Left lobe of liver (tissue), 2 donors: ENCODE measurements around the gene CCNY. TPM values are rescaled to one million over a fixed set of nuclear protein-coding genes. Genes with fewer than 3 reads are reported as not detected.
A peak's percentile ranks its signal among the peaks of the same experiment; 100 is the strongest.

Source experiments
- ATAC-seq: fragments of 200-7000 bp; cut with Tn5 transposase; one replicate; pipeline ENCODE4 v1.9.1; 2020; ENCODE audit warnings: mild to moderate bottlenecking, moderate library complexity
- DNase-seq: peaks from one replicate; pipeline ENCODE4 v3.0.0-alpha.2; 2020; ENCODE audit warnings: low spot score
- total RNA-seq: library from RNA; stranded (reverse); gene quantifications from one replicate; pipeline ENCODE4 v1.2.1, GENCODE V29; 2021
- donor health status: DM: no; HTN: no; CAD: no; lungs with moderate emphysema.
- donor health status: DM: no; HTN: yes; CAD: no.

Gene CCNY
- total RNA-seq, 1 donor from 2014 or later = 48.4 TPM

DNA sequence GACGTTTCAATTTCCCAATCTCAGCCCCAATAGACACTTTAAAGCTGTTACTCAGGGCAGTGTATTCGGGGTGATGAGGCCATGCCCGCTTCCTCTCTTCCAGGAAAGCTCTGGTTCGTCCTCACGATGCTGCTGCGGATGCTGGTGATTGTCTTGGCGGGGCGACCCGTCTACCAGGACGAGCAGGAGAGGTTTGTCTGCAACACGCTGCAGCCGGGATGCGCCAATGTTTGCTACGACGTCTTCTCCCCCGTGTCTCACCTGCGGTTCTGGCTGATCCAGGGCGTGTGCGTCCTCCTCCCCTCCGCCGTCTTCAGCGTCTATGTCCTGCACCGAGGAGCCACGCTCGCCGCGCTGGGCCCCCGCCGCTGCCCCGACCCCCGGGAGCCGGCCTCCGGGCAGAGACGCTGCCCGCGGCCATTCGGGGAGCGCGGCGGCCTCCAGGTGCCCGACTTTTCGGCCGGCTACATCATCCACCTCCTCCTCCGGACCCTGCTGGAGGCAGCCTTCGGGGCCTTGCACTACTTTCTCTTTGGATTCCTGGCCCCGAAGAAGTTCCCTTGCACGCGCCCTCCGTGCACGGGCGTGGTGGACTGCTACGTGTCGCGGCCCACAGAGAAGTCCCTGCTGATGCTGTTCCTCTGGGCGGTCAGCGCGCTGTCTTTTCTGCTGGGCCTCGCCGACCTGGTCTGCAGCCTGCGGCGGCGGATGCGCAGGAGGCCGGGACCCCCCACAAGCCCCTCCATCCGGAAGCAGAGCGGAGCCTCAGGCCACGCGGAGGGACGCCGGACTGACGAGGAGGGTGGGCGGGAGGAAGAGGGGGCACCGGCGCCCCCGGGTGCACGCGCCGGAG, 271.4 kb downstream of the CCNY start:
- DNase-seq (no peak), ATAC-seq (no peak)

DNA sequence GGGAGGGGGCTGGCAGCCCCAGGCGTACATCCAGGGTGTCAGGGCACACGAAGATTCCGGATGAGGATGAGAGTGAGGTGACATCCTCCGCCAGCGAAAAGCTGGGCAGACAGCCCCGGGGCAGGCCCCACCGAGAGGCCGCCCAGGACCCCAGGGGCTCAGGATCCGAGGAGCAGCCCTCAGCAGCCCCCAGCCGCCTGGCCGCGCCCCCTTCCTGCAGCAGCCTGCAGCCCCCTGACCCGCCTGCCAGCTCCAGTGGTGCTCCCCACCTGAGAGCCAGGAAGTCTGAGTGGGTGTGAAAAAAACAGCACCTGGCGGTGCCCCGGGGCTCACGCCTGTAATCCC, 272.0 kb downstream of the CCNY start:
- ATAC-seq (no peak), DNase-seq (no peak)

DNA sequence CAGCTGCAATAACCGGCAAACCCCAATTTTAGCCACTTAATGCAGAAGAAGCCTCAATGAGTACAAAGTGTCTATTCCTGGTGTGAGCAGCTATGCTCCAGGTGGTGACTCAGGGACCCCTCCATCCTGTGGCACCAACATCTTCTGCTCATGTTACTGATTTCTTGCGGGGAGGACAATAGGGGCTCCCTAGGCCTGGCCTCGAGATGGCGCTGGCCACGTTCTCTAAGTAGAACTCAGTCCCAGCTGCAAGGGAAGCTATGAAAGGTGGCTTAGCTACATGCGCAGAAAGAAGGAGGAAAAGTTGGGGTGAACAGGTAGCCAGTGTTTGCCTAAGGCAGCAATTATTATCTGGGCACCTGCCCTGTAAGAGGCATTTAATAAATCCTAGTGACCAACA, 275.4 kb downstream of the CCNY start:
- DNase-seq (no peak), ATAC-seq (no peak)

DNA sequence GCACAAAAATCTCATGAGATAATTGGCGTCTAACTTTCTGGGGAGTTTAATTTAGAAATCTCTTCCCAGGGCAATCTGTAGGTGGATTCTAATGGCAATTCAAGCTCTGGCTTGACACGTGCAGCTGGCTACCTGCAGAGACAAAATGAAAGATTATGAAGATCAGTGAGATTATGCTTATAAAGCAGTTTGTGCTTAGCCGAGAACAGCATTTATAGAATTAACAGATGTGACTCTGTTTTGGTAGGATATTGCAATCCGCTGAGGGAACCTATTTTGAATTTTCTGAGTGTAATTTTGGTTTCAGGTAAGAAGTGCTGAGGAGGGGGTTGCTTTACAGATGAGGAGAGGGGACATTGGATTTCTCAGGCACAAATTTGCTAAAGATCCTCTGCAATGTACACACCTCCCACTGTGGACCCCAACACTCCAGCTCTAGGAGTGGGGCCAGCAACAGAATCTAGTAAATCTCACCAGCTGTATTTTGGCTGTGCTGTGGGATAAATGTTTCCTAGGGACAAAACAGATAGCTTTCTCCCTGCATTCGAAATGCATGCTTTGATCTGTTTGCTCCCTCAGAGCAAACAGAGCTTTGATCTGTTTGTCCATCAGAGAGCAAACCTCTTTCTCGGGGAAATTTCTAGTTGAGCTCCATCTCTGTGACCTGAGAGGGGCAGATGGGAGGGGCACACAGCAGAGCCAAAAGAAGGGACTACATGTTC, 276.2 kb downstream of the CCNY start:
- DNase-seq (no peak), ATAC-seq (peak; percentile 91)

DNA sequence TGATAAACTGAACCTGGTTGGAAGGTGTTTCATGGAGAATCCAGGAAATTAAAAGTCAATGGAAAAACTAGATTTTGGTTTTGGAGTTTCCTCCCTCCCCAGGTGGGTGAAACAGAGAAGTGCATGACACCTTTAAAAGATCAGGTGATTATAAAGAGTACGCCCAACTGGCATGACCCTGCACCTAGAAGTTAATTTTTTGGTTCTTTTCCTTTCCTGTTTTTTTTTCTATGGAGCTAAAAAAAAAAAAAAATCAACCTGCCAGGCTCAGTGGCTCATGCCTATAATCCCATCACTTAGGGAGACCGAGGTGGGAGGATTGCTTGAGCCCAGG, 276.8 kb downstream of the CCNY start:
- ATAC-seq (peak; percentile 56), DNase-seq (no peak)

DNA sequence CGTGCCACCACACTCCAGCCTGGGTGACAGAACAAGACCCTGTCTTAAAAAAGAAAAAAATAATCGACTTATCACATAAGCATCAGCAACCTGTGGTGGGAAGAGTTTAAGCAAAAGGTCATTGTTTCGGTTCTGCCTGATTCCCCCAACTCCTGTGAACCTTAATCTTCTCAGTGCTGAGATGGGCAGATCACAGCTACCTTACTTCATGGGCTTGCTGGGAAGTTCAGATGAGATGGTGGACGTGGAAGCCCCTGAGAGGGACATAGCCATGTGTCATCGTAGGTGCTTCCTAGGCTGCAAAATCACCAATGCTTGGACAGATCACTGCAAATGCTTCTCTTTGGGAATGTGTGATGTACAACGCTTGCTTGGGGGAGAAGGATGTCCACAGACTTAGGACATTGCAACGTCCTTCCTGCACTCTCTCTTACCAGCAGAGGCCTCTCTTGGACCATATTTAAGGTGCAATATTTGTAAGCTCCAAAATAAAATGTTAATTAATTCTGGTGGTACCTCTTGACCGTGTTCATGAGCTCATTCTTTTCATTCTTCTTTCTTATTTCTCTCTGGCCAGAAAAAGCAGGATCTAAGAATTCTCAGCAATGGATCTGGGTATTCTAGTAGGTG, 277.4 kb downstream of the CCNY start:
- DNase-seq (no peak), ATAC-seq (peak; percentile 56)

DNA sequence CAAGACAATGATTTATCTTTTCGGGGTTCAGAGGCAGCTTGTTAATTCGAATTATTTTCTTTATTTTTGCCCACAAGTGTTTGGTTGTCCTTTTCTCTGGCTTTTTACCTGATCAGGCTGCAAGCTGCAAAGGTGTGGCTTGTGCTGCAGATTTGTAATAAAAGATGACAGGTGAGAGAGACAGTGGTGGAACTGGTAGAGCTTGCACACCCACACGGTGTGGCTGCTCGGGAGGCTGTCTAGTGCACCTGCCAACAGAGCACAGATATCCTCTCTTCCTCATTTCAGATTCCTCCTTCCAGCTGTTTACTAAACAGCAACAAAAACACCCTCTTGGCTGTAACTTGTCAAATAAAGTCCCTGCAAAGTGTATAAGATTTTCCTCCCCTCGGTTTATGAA, 278.0 kb downstream of the CCNY start:
- DNase-seq (no peak), ATAC-seq (no peak)

Other genes starting within 250 kb of the CCNY start
- 12.3 TPM for gene CUL2, start 246.2 kb upstream of the CCNY start, total RNA-seq
- gene CREM, start 209.7 kb upstream of the CCNY start, total RNA-seq = 18.9 TPM